SK-N-SH (cell line): ENCODE measurements around the gene RARB. TPM values are rescaled to one million over a fixed set of nuclear protein-coding genes. Genes with fewer than 3 reads are reported as not detected.

Experiments
- CTCF ChIA-PET: fragments of 300-600, 350-600 bp; formaldehyde crosslinking; extraction: SDS; loops from one replicate; lab custom pipeline; 2021; lab: Yijun Ruan, JAX
- POLR2A ChIA-PET: fragments of 350-600 bp; sonication (Branson Sonifier 250); formaldehyde crosslinking; extraction: SDS; loops from one replicate; lab custom pipeline; 2020; ENCODE audit warnings: antibody characterized with exemption, inconsistent platforms; lab: Yijun Ruan, JAX
- DNase-seq: peaks from one replicate; pipeline ENCODE4 v3.0.0; 2012
- H2AFZ ChIP-seq: fragments of 200-600 bp; sonication (generic); 2 replicates; pipeline ENCODE4 v1.8.1; 2016; ENCODE audit warnings: antibody characterized with exemption, mild to moderate bottlenecking, low read depth
- H3F3A ChIP-seq: fragments of 200-600 bp; sonication (generic); replicated peaks from 2 replicates; pipeline ENCODE3; 2016; ENCODE audit warnings: antibody characterized with exemption, mild to moderate bottlenecking; ENCODE audit not compliant: insufficient read depth
- H3K27ac ChIP-seq, 2 experiments: fragments of 200-500 bp in 1 of 2; fragments of 200-600 bp in 1 of 2; sonication (Bioruptor generic) in 1 of 2; sonication (generic), shearing (Covaris generic) in 1 of 2; 2 replicates each; pipeline versions ENCODE4 v1.5.1 to v1.6.1; 2014 to 2016; ENCODE audit warnings: low read depth in 2 of 2, inconsistent platforms in 1 of 2, low read length in 1 of 2, mild to moderate bottlenecking in 1 of 2, mixed read lengths in 1 of 2
- H3K27me3 ChIP-seq: fragments of 200-600 bp; sonication (generic), shearing (Covaris generic); 2 replicates; pipeline ENCODE4 v1.6.1; 2016; ENCODE audit warnings: mixed run types; ENCODE audit not compliant: insufficient read depth
- H3K36me3 ChIP-seq, 2 experiments: fragments of 200-500 bp in 1 of 2; fragments of 200-600 bp in 1 of 2; sonication (Bioruptor generic) in 1 of 2; sonication (generic) in 1 of 2; replicated peaks in 1 of 2; 2 replicates each; pipeline versions ENCODE3 to v1.5.1; 2014 to 2016; ENCODE audit warnings: low read length in 1 of 2, mild to moderate bottlenecking in 1 of 2; ENCODE audit not compliant: insufficient read depth in 2 of 2, control insufficient read depth in 1 of 2
- H3K4me1 ChIP-seq, 2 experiments: fragments of 200-500 bp in 1 of 2; fragments of 200-600 bp in 1 of 2; sonication (Bioruptor generic) in 1 of 2; sonication (generic), shearing (Covaris generic) in 1 of 2; 2 replicates each; pipeline versions ENCODE4 v1.5.1 to v1.6.1; 2014 to 2016; ENCODE audit warnings: low read depth in 1 of 2, low read length in 1 of 2, mixed run types in 1 of 2; ENCODE audit not compliant: insufficient read depth in 2 of 2, control insufficient read depth in 1 of 2
- H3K4me2 ChIP-seq: fragments of 200-600 bp; sonication (generic), shearing (Covaris generic); 2 replicates; pipeline ENCODE4 v1.6.1; 2017; ENCODE audit warnings: mixed run types
- H3K4me3 ChIP-seq, 2 experiments: fragments of 200-500 bp in 1 of 2; fragments of 200-600 bp in 1 of 2; sonication (Bioruptor generic) in 1 of 2; sonication (generic), shearing (Covaris generic) in 1 of 2; 2 replicates each; pipeline versions ENCODE4 v1.5.1 to v1.8.1; 2014 to 2016; ENCODE audit warnings: low read depth in 2 of 2, inconsistent platforms in 1 of 2, low read length in 1 of 2, mild to moderate bottlenecking in 1 of 2, mixed read lengths in 1 of 2, moderate library complexity in 1 of 2
- H3K79me2 ChIP-seq: fragments of 200-600 bp; sonication (generic); 2 replicates; pipeline ENCODE4 v1.8.1; 2017; ENCODE audit warnings: mild to moderate bottlenecking; ENCODE audit not compliant: insufficient read depth
- H3K9ac ChIP-seq: fragments of 200-600 bp; sonication (generic); 2 replicates; pipeline ENCODE4 v1.6.1; 2017; ENCODE audit warnings: mixed run types
- H3K9me2 ChIP-seq: fragments of 200-600 bp; sonication (generic); 2 replicates; pipeline ENCODE4 v1.6.1; 2017; ENCODE audit warnings: mixed run types
- H3K9me3 ChIP-seq: fragments of 200-600 bp; sonication (generic); 2 replicates; pipeline ENCODE4 v1.6.1; 2017; ENCODE audit warnings: mixed run types, mild to moderate bottlenecking, moderate library complexity
- H4K20me1 ChIP-seq: fragments of 200-600 bp; sonication (generic); 2 replicates; pipeline ENCODE4 v1.6.1; 2017; ENCODE audit warnings: mild to moderate bottlenecking, mixed run types; ENCODE audit not compliant: insufficient read depth
- CHD2 ChIP-seq: fragments of 150-350 bp; IDR thresholded peaks from 2 replicates; pipeline ENCODE4 v1.6.1; 2018; ENCODE audit warnings: low read length; ENCODE audit not compliant: partially characterized antibody
- EZH2phosphoT487 ChIP-seq: fragments of 200-600 bp; sonication (generic); IDR thresholded peaks from 2 replicates; pipeline ENCODE4 v1.6.1; 2017; ENCODE audit warnings: low read depth, mixed run types, mild to moderate bottlenecking, antibody characterized with exemption, moderate library complexity, borderline replicate concordance
- FOSL2 ChIP-seq: IDR thresholded peaks from 2 replicates; pipeline ENCODE4 v1.4.0; 2012; ENCODE audit warnings: low read depth, mild to moderate bottlenecking, moderate library complexity, borderline replicate concordance
- FOXM1 ChIP-seq: IDR thresholded peaks from 2 replicates; pipeline ENCODE4 v1.4.0; 2012; ENCODE audit warnings: low read depth, mild to moderate bottlenecking
- GABPA ChIP-seq: IDR thresholded peaks from 2 replicates; pipeline ENCODE4 v1.4.0; 2012; ENCODE audit warnings: low read depth, mild to moderate bottlenecking
- JUND ChIP-seq: IDR thresholded peaks from 2 replicates; pipeline ENCODE4 v1.4.0; 2012
- NFIC ChIP-seq: IDR thresholded peaks from 2 replicates; pipeline ENCODE4 v1.4.0; 2012; ENCODE audit warnings: borderline replicate concordance
- NRF1 ChIP-seq: IDR thresholded peaks from 2 replicates; pipeline ENCODE4 v1.6.1; 2012; ENCODE audit warnings: low read depth, mild to moderate bottlenecking, low read length
- POLR2AphosphoS5 ChIP-seq: IDR thresholded peaks from 2 replicates; pipeline ENCODE4 v1.6.1; 2012; ENCODE audit warnings: low read depth, low read length
- RAD21 ChIP-seq: IDR thresholded peaks from 2 replicates; pipeline ENCODE4 v1.6.1; 2012; ENCODE audit warnings: mild to moderate bottlenecking, low read length
- RXRA ChIP-seq: IDR thresholded peaks from 2 replicates; pipeline ENCODE4 v1.4.0; 2012; ENCODE audit warnings: low read depth, mild to moderate bottlenecking, borderline replicate concordance
- SIN3A ChIP-seq: IDR thresholded peaks from 2 replicates; pipeline ENCODE4 v1.6.1; 2012; ENCODE audit warnings: low read depth, mild to moderate bottlenecking, low read length, moderate library complexity, borderline replicate concordance
- SMC3 ChIP-seq: IDR thresholded peaks from 2 replicates; pipeline ENCODE4 v1.6.1; 2012; ENCODE audit warnings: low read depth, low read length, improper control_type of control experiment
- TAF1 ChIP-seq: IDR thresholded peaks from 2 replicates; pipeline ENCODE4 v1.6.1; 2012; ENCODE audit warnings: low read depth, mild to moderate bottlenecking, low read length, moderate library complexity, borderline replicate concordance
- USF2 ChIP-seq: fragments of 150-350 bp; IDR thresholded peaks from 2 replicates; pipeline ENCODE4 v1.6.1; 2017; ENCODE audit warnings: antibody characterized with exemption, low read length, low read depth, borderline replicate concordance
- WGBS: methylation state at CpG from one replicate; pipeline ENCODE4 v1.1.6; 2017; ENCODE audit warnings: low lambda C conversion rate; 5-methylcytosine and 5-hydroxymethylcytosine counted together
- polyA plus RNA-seq, 3 experiments: library from polyadenylated mRNA; depleted of rRNA; stranded (reverse); fragments of >200 nt; gene quantifications; 2 replicates each; pipeline ENCODE4 v1.2.3, GENCODE V29; 2012
- TF ChIP-seq, protein P1 (sequence below): IDR thresholded peaks from 2 replicates; pipeline ENCODE4; 2012
- TF ChIP-seq, protein P2 (sequence below): IDR thresholded peaks from 2 replicates; pipeline ENCODE4 v1.4.0; 2012; ENCODE audit warnings: low read depth, borderline replicate concordance
- TF ChIP-seq, protein P3 (sequence below): IDR thresholded peaks from 2 replicates; pipeline ENCODE4 v1.4.0; 2012; ENCODE audit warnings: low read depth
- TF ChIP-seq, protein P4 (sequence below): fragments of 150-350 bp; IDR thresholded peaks from 2 replicates; pipeline ENCODE4 v1.6.1; 2016; ENCODE audit warnings: mild to moderate bottlenecking, low read depth, low read length

Gene RARB
- polyA plus RNA-seq, 1 of the 3 experiments (the other 2 are of a cell fraction), result 10.7 TPM

GRCh38 chr3:25510797-25511196 is 82.7 kb downstream of the RARB start:
- no peak for TF ChIP-seq TAF1
- TF ChIP-seq, protein P1, sequence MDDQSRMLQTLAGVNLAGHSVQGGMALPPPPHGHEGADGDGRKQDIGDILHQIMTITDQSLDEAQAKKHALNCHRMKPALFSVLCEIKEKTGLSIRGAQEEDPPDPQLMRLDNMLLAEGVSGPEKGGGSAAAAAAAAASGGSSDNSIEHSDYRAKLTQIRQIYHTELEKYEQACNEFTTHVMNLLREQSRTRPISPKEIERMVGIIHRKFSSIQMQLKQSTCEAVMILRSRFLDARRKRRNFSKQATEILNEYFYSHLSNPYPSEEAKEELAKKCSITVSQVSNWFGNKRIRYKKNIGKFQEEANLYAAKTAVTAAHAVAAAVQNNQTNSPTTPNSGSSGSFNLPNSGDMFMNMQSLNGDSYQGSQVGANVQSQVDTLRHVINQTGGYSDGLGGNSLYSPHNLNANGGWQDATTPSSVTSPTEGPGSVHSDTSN, result no peak
- TF ChIP-seq EZH2phosphoT487, result no peak
- TF ChIP-seq SIN3A, result no peak
- TF ChIP-seq USF2, result no peak
- no peak for TF ChIP-seq NFIC
- no peak for TF ChIP-seq POLR2AphosphoS5
- TF ChIP-seq RAD21, result no peak
- no peak for TF ChIP-seq JUND
- no peak for TF ChIP-seq RXRA
- no peak for TF ChIP-seq NRF1
- no peak for TF ChIP-seq FOXM1
- Histone ChIP-seq H3K36me3 (no peaks in the 10 kb centered on the region), H3K79me2 (peaks cover 21% of the 10 kb centered on the region), H3K27me3 (no peaks in the 10 kb centered on the region), H3K9me3 (no peaks in the 10 kb centered on the region), H3K27ac (no peak overlapping the region), H3K4me2 (no peak overlapping the region), H3K4me3 (no peak overlapping the region), H3F3A (peaks cover 5% of the 10 kb centered on the region), H3K4me1 (peaks cover 16 to 35% of the 10 kb centered on the region in 2 experiments; a peak in 3 of 4 replicates), H2AFZ (no peak overlapping the region), H3K9ac (no peak overlapping the region), H4K20me1 (no peaks in the 10 kb centered on the region), H3K9me2 (no peaks in the 10 kb centered on the region)
- WGBS, result 100% methylated on average over 2 of the region's 2 CpGs
- DNase-seq, result no peak
- ChIA-PET POLR2A (no interaction called here), CTCF (no interaction called here)

GRCh38 chr3:25511972-25512721 is 84.1 kb downstream of the RARB start:
- no peaks in the 10 kb centered on the region for H3K27me3 ChIP-seq
- 97% methylated on average over 10 of the region's 10 CpGs for WGBS

More at GRCh38 chr3:25511972-25512721, 84.1 kb downstream of the RARB start:
- POLR2A ChIA-PET, result no interaction called here
- Histone ChIP-seq H3K9ac (no peak overlapping the region), H3K79me2 (peaks cover 15% of the 10 kb centered on the region), H3K9me3 (no peaks in the 10 kb centered on the region), H4K20me1 (no peaks in the 10 kb centered on the region), H3K9me2 (no peaks in the 10 kb centered on the region), H3K4me3 (no peak overlapping the region), H3K4me2 (no peak overlapping the region), H3K36me3 (no peaks in the 10 kb centered on the region), H3K27ac (no peak overlapping the region), H3K4me1 (peaks cover 16 to 35% of the 10 kb centered on the region in 2 experiments; a peak in 3 of 4 replicates), H2AFZ (no peak overlapping the region), H3F3A (peaks cover 5% of the 10 kb centered on the region)
- no peak for DNase-seq
- TF ChIP-seq FOSL2, result no peak
- no peak for TF ChIP-seq SMC3
- TF ChIP-seq, protein P2, sequence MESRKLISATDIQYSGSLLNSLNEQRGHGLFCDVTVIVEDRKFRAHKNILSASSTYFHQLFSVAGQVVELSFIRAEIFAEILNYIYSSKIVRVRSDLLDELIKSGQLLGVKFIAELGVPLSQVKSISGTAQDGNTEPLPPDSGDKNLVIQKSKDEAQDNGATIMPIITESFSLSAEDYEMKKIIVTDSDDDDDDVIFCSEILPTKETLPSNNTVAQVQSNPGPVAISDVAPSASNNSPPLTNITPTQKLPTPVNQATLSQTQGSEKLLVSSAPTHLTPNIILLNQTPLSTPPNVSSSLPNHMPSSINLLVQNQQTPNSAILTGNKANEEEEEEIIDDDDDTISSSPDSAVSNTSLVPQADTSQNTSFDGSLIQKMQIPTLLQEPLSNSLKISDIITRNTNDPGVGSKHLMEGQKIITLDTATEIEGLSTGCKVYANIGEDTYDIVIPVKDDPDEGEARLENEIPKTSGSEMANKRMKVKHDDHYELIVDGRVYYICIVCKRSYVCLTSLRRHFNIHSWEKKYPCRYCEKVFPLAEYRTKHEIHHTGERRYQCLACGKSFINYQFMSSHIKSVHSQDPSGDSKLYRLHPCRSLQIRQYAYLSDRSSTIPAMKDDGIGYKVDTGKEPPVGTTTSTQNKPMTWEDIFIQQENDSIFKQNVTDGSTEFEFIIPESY, result no peak
- no peak for TF ChIP-seq POLR2AphosphoS5
- TF ChIP-seq GABPA, result no peak
- TF ChIP-seq CHD2, result no peak
- TF ChIP-seq, protein P3, sequence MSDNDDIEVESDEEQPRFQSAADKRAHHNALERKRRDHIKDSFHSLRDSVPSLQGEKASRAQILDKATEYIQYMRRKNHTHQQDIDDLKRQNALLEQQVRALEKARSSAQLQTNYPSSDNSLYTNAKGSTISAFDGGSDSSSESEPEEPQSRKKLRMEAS, result no peak
- TF ChIP-seq EZH2phosphoT487, result no peak
- no peak for TF ChIP-seq JUND
- TF ChIP-seq, protein P4, sequence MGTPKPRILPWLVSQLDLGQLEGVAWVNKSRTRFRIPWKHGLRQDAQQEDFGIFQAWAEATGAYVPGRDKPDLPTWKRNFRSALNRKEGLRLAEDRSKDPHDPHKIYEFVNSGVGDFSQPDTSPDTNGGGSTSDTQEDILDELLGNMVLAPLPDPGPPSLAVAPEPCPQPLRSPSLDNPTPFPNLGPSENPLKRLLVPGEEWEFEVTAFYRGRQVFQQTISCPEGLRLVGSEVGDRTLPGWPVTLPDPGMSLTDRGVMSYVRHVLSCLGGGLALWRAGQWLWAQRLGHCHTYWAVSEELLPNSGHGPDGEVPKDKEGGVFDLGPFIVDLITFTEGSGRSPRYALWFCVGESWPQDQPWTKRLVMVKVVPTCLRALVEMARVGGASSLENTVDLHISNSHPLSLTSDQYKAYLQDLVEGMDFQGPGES, result no peak
- TF ChIP-seq SIN3A, result no peak
- TF ChIP-seq RXRA, result no peak
- CTCF ChIA-PET, result no interaction called here
